DMS153 treated with DMSO at 0.1 percent for 48 hours (cell line): Measurements from ENCODE around the gene TRAF4.
"Not testable (repeated sequence)": the region's sequence is repeated elsewhere in the genome, so short reads cannot be mapped to it uniquely, and the experiment has no call there.

Experiments
- DNase-seq: peaks from one replicate; lab custom pipeline; 2025; ENCODE audit not compliant: unreplicated experiment; lab: John Stamatoyannopoulos, UW

The TRAF4 gene

DNA sequence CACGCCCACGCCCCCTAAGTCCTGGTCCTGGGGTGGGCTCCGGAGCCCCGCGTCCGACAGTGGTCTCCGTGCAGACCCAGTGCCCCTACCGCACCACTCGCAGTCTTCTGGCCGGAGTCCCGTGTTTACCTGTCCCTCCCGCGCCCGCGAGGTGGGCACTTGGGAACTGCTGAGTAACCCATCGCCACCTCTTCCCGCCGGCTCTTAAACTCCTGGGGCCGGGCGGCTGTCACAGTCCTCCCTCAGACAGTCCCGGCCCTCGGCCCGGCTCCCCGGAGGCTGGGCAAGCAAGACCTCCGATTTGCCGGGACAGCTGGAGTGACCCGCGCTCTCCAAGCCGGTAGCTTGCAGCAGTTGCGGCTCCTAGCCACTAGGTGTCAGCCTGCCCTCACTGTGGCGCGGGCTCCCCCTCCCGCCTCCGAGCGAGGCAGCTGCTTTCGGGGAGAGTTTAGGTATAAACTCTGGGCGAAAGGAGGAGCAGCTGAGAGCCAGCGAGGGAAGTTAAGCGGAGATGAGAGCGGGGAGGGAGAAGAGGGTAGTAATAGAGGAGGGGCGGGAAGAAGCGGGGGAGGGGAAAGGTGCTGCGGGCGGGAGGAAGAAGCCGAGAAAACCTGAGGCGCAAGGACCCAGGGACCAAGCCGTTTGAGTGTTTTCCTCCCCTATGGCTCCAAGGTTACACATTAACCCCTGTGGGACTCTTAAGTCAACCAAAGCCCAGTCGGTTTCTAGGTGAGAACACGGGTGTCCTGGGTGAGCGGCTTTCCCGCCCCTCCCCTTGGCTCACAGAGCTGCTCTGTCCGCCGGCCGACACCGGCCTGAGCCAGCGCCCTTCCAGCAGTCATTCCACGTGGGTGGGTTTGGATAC, 17.0 kb upstream of the TRAF4 start:
- peak; percentile 97 for DNase-seq

- DNase-seq = peak; percentile 94
These were observed 15.2 kb upstream of the TRAF4 start, which contains the start of gene NEK8 for GRCh38 chr17:28728364-28729200. Gene NEK8 (plus strand): TSS chr17:28728788. CDS start chr17:28728814, 26 bp downstream.

DNA sequence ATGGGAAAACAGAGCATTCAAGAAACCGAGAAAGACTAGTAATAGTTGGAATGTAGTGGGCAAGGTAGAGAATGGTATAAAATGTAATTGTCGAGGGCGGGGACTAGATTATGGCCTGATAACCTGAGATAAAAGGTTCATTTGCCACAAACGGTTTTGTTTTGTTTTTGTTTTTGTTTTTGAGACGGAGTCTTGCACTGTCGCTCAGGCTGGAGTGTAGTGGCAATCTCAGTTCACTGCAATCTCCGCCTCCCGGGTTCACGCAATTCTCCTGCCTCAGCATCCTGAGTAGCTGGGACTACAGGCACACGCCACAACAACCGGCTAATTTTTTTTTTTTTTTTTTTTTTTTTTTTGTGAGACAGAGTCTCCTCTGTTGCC, 13.9 kb upstream of the TRAF4 start:
- DNase-seq = no peak

- no peak for DNase-seq
These were observed 10.5 kb upstream of the TRAF4 start for GRCh38 chr17:28733346-28733745.

- DNase-seq = no peak
These were observed 9.0 kb upstream of the TRAF4 start for GRCh38 chr17:28734712-28735241.

DNA sequence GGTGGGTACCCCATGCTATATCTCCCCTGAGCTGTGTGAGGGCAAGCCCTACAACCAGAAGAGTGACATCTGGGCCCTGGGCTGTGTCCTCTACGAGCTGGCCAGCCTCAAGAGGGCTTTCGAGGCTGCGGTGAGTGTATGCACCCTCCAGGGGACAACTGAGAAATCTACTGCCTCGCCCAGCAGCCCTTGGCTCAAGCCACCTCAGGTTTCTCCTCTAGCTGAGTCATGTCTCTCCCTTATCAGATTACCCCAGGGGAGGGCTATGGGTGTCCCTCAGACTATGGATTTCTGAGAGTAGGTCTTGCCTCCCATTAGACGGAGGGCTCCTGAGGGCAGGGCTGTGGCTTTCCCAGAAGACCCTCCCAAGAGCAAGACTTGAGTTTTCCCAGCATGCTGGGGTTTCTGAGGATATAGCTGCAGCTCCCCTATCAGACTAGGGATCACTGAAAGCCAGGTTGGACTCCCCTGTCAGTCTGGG, 8.5 kb upstream of the TRAF4 start:
- DNase-seq = no peak

DNA sequence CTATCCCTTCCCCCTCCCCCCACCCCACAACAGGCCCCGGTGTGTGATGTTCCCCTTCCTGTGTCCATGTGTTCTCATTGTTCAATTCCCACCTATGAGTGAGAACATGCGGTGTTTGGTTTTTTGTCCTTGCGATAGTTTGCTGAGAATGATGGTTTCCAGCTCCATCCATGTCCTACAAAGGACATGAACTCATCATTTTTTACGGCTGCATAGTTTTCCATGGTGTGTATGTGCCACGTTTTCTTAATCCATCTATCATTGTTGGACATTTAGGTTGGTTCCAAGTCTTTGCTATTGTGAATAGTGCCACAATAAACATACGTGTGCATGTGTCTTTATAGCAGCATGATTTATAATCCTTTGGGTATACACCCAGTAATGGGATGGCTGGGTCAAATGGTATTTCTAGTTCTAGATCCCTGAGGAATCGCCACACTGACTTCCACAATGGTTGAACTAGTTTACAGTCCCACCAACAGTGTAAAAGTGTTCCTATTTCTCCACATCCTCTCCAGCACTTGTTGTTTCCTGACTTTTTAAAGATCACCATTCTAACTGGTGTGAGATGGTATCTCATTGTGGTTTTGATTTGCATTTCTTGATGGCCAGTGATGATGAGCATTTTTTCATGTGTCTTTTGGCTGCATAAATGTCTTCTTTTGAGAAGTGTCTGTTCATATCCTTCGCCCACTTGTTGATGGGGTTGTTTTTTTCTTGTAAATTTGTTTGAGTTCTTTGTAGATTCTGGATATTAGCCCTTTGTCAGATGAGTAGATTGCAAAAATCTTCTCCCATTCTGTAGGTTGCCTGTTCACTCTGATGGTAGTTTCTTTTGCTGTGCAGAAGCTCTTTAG, 7.7 kb upstream of the TRAF4 start:
- DNase-seq = not testable (repeated sequence)

GRCh38 chr17:28737316-28737715, 6.5 kb upstream of the TRAF4 start:
- no peak for DNase-seq

DNA sequence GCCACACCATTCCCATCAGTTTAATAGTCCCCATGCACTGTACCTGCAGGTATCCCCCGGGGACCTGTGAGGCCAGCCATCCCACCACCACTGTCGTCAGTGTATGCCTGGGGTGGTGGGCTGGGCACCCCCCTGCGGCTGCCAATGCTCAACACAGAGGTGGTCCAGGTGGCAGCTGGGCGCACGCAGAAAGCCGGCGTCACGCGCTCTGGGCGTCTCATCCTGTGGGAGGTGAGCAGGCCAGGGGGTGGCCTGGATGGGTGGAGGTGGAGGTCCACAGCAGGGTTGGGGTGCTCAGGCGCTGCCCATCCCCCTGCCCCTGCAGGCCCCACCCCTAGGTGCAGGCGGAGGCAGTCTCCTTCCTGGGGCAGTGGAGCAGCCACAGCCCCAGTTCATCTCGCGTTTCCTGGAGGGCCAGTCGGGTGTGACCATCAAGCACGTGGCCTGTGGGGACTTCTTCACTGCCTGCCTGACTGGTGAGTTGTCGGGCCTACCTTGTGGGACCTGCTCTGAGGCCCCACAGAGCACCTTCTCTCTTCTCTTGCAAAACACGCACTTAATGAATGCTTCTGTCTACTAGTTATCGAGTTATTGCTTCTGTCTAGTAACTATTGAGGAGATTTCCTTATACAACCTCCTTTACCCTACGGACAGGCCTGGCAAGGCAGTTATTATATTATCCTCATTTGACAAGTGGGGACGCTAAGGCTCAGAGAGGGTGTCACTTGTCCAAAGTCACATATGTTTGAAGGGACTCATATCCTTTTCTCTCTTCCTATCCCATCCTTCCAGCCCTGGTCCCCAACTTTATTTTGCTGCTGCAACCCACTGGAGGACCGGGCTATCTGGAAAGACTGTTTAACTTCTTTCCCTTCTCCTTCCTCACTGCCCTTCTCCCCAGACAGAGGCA, 5.8 kb upstream of the TRAF4 start:
- no peak for DNase-seq

DNA sequence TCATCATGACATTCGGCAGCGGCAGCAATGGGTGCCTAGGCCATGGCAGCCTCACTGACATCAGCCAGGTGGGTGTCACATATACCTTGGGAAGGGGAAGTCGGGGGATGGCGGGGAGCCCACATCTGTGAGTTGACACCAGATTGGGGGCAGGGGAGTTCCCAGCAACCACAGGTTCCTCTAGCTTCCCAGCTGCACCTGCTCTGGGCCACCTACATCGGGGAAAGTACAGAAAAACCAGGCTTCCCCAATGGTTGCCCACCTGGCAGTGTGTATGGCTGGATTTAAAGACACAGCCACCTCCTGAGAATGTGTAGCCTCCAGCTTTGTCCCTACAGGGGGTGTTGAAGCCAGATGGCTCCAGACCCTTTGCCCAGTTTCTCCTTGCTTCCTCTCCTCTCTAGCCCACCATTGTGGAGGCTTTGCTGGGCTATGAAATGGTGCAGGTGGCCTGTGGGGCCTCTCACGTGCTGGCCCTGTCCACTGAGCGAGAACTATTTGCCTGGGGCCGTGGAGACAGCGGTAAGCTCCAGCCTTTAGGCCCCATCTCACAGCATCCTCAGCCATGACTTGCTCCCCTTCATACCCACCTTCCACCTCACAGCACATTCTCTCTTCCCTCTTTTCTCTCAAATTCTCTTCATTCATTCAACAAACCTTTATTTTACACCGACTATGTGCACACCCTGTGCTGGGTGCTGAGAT, 5.0 kb upstream of the TRAF4 start:
- no peak for DNase-seq

- no peak for DNase-seq
These were observed 3.1 kb upstream of the TRAF4 start for GRCh38 chr17:28740406-28741357.

- DNase-seq = no peak
These were observed 2.2 kb upstream of the TRAF4 start for GRCh38 chr17:28741358-28742349.

DNA sequence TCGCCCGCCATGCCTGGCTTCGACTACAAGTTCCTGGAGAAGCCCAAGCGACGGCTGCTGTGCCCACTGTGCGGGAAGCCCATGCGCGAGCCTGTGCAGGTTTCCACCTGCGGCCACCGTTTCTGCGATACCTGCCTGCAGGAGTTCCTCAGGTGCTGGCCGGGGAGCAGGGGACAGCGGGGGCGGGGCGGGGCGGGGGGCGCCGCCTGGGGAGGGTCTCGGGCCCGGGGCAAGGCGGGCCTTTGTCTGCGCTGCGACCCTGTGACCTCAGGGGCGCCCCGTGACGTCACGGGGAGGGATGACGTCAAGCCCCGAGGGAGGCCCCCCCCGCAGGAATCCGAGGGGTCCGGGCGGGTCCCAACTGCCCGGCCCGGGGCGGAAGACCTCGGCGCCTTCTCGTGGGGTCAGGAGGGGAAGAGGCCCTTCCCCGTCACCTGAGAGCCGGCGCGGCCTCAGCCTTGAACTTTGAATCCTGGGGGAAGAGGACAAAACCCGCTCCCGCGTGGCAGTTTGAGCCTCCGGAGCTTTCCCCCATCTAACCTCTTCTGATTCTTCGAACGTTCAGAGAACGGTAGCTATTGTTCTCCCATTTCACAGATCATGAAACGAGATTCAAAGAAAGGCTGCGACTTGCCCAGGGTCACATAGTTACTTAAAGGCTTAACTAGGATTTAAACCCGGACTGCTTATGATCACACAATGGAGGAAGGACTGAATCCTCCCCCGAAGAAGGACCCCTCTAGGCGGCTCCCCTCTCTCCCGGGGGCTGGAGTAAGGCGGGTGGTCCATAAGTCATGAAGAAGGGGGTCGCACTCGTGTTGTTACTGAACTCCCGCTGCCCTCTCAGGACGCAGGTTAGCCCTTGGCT, 527 bp downstream of the TRAF4 start:
- DNase-seq = no peak

- DNase-seq = peak; percentile 26
These were observed 1.4 kb downstream of the TRAF4 start for GRCh38 chr17:28744972-28745785.
